ENCODE results near the gene NOP56. TPM values are rescaled to one million over a fixed set of nuclear protein-coding genes. Genes with fewer than 3 reads are reported as not detected.

Gene NOP56
- polyA plus RNA-seq, 1 donor (not counting 4 experiments of a cell fraction or from before 2014, with no cell fraction given), result 242 TPM

DNA sequence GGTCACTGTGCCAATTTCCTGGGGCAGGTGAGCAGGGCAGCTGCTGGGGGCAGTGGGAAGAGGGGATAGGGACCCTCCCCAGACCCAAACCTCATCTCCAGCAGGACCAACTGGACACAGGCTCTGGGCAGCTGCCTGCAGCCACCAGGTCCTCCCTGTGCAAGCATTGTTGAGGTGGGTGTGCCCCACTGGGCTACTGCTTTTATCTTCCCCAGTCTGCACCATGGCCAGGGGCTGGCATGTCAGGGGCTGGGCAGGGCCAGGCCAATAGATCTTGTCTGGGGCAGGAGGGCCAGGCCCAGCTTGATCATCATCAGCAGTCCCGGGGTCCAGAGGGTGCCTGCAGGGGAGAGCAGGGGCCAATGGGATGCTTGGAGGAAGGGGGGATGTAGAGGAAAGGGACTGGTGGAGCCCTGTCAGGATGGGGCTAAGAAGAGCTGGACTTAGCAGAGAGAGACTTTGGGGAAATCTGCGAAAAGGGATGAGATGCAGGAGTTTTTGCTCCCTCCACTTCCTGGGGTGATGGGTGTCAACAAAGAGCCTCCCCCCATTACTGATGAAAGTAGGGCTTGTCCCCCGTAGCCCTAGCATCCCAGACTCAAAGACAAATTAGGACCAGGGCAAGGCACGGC is 45.9 kb downstream of the NOP56 start:
- no peaks in the 10 kb centered on the region for H4K20me1 ChIP-seq (ENCODE audit: control insufficient read depth, extremely low read depth, insufficient read depth, low read length)
- H3K27ac ChIP-seq (ENCODE audit: control insufficient read depth, insufficient read depth, low read length), result no peak overlapping the region
- no peaks in the 10 kb centered on the region for H3K79me2 ChIP-seq (ENCODE audit: control insufficient read depth, insufficient read depth, low read length)
- H3K9ac ChIP-seq (ENCODE audit: control insufficient read depth, extremely low read depth, insufficient read depth, low read length), result no peak overlapping the region
- no peaks in the 10 kb centered on the region for H3K9me3 ChIP-seq (ENCODE audit: control insufficient read depth, low read depth, low read length)
- no peaks in the 10 kb centered on the region for H3K36me3 ChIP-seq (ENCODE audit: control insufficient read depth in 2 of 2, extremely low read depth in 1 of 2, insufficient read depth in 2 of 2, low read length in 2 of 2)
- H3K4me2 ChIP-seq (ENCODE audit: control insufficient read depth, extremely low read depth, insufficient read depth, low read depth, low read length), result no peak overlapping the region
- no peak overlapping the region for H3K4me3 ChIP-seq (ENCODE audit: control insufficient read depth in 2 of 3, extremely low read depth in 1 of 3, insufficient read depth in 2 of 3, low read depth in 1 of 3, low read length in 3 of 3)
- H3K9me1 ChIP-seq (ENCODE audit: control insufficient read depth, extremely low read depth, insufficient read depth, low read length), result no peaks in the 10 kb centered on the region
- dilution Hi-C loops (cut with MboI; ENCODE audit: extremely low pct_ligation_motif_present, low sequenced_read_pairs), result no loop called here
- no peaks in the 10 kb centered on the region for H3K4me1 ChIP-seq (ENCODE audit: control insufficient read depth, extremely low read depth, insufficient read depth, low read length)
- H2AFZ ChIP-seq (ENCODE audit: control insufficient read depth, low read length), result no peak overlapping the region
- H3K27me3 ChIP-seq (ENCODE audit: control insufficient read depth, extremely low read depth, insufficient read depth, low read length), result peaks cover 61% of the 10 kb centered on the region
- TF ChIP-seq EZH2 (IDR thresholded peaks at IDR 0.05; ENCODE audit: low read length), result no peak
- TF ChIP-seq CTCF (optimal IDR thresholded peaks at IDR 0.05 in 1 of 3, IDR thresholded peaks at IDR 0.05 in 1 of 3, conservative IDR thresholded peaks at IDR 0.05 in 1 of 3; ENCODE audit: extremely low read depth in 1 of 3, insufficient read depth in 2 of 3, low read length in 3 of 3), result no peak
- FAIRE-seq (no peak), DNase-seq (ENCODE audit: low read depth, low spot score) (no peak)

GRCh38 chr20:2698912-2699311 is 46.5 kb downstream of the NOP56 start:
- no peak overlapping the region for H3K27ac ChIP-seq (ENCODE audit: control insufficient read depth, insufficient read depth, low read length)

More at GRCh38 chr20:2698912-2699311, 46.5 kb downstream of the NOP56 start:
- no peaks in the 10 kb centered on the region for H3K79me2 ChIP-seq (ENCODE audit: control insufficient read depth, insufficient read depth, low read length)
- H3K36me3 ChIP-seq (ENCODE audit: control insufficient read depth in 2 of 2, extremely low read depth in 1 of 2, insufficient read depth in 2 of 2, low read length in 2 of 2), result no peaks in the 10 kb centered on the region
- peaks cover 55% of the 10 kb centered on the region for H3K27me3 ChIP-seq (ENCODE audit: control insufficient read depth, extremely low read depth, insufficient read depth, low read length)
- no peaks in the 10 kb centered on the region for H3K9me3 ChIP-seq (ENCODE audit: control insufficient read depth, low read depth, low read length)
- TF ChIP-seq EZH2 (IDR thresholded peaks at IDR 0.05; ENCODE audit: low read length) (no peak), CTCF (optimal IDR thresholded peaks at IDR 0.05 in 1 of 3, IDR thresholded peaks at IDR 0.05 in 1 of 3, conservative IDR thresholded peaks at IDR 0.05 in 1 of 3; ENCODE audit: extremely low read depth in 1 of 3, insufficient read depth in 2 of 3, low read length in 3 of 3) (no peak)
- H3K4me2 ChIP-seq (ENCODE audit: control insufficient read depth, extremely low read depth, insufficient read depth, low read depth, low read length), result no peak overlapping the region
- no peaks in the 10 kb centered on the region for H3K9me1 ChIP-seq (ENCODE audit: control insufficient read depth, extremely low read depth, insufficient read depth, low read length)
- FAIRE-seq, result no peak
- no peak overlapping the region for H2AFZ ChIP-seq (ENCODE audit: control insufficient read depth, low read length)
- no peak for DNase-seq (ENCODE audit: low read depth, low spot score)
- no peak overlapping the region for H3K9ac ChIP-seq (ENCODE audit: control insufficient read depth, extremely low read depth, insufficient read depth, low read length)
- no peaks in the 10 kb centered on the region for H4K20me1 ChIP-seq (ENCODE audit: control insufficient read depth, extremely low read depth, insufficient read depth, low read length)
- H3K4me1 ChIP-seq (ENCODE audit: control insufficient read depth, extremely low read depth, insufficient read depth, low read length), result no peaks in the 10 kb centered on the region
- H3K4me3 ChIP-seq (ENCODE audit: control insufficient read depth in 2 of 3, extremely low read depth in 1 of 3, insufficient read depth in 2 of 3, low read depth in 1 of 3, low read length in 3 of 3), result no peak overlapping the region
- dilution Hi-C loops (cut with MboI; ENCODE audit: extremely low pct_ligation_motif_present, low sequenced_read_pairs), result no loop called here
